OCI-LY3 (cell line): ENCODE measurements around the gene IGHMBP2.

Experiments
- H2AFZ ChIP-seq: fragments of 200-600, 300-600 bp; shearing (Covaris generic); 2 replicates; pipeline ENCODE4 v1.6.0; 2014; ENCODE audit warnings: antibody characterized with exemption, low read depth, low read length
- H3K27ac ChIP-seq: fragments of 200-600, 300-600 bp; sonication (generic); 2 replicates; pipeline ENCODE4 v1.5.1; 2014; ENCODE audit warnings: mild to moderate bottlenecking, low read length, moderate library complexity, mixed read lengths
- H3K27me3 ChIP-seq: fragments of 200-600, 300-600 bp; sonication (generic); 2 replicates; pipeline ENCODE4 v1.6.1; 2014; ENCODE audit warnings: low read depth, low read length, mixed read lengths
- H3K36me3 ChIP-seq: fragments of 200-600, 300-600 bp; sonication (generic); replicated peaks from 2 replicates; pipeline ENCODE3; 2014; ENCODE audit warnings: low read depth, low read length, mixed read lengths
- H3K4me1 ChIP-seq: fragments of 300-600, 200-600 bp; sonication (generic); 2 replicates; pipeline ENCODE4 v1.6.1; 2014; ENCODE audit warnings: low read length, mixed read lengths
- H3K4me2 ChIP-seq: fragments of 200-600, 300-600 bp; sonication (generic); 2 replicates; pipeline ENCODE4 v1.6.1; 2014; ENCODE audit warnings: low read length, mixed read lengths
- H3K4me3 ChIP-seq: fragments of 300-600, 200-600 bp; sonication (generic); 2 replicates; pipeline ENCODE4 v1.5.1; 2014; ENCODE audit warnings: antibody characterized with exemption, mild to moderate bottlenecking, low read length, moderate library complexity
- H3K79me2 ChIP-seq: fragments of 300-600, 200-600 bp; shearing (Covaris generic); 2 replicates; pipeline ENCODE4 v1.6.1; 2014; ENCODE audit warnings: mild to moderate bottlenecking, low read length, mixed read lengths
- H3K9ac ChIP-seq: fragments of 300-600, 200-600 bp; shearing (Covaris generic); 2 replicates; pipeline ENCODE4 v1.6.0; 2014; ENCODE audit warnings: mild to moderate bottlenecking, low read length, moderate library complexity
- H3K9me3 ChIP-seq: fragments of 200-600, 300-600 bp; shearing (Covaris generic); 2 replicates; pipeline ENCODE4 v1.6.1; 2014; ENCODE audit warnings: low read length, mixed read lengths; ENCODE audit not compliant: insufficient read depth
- H4K20me1 ChIP-seq: fragments of 200-600, 300-600 bp; sonication (generic); 2 replicates; pipeline ENCODE4 v1.6.1; 2016; ENCODE audit warnings: low read length, mixed read lengths; ENCODE audit not compliant: insufficient read depth
- CTCF ChIP-seq: fragments of 200-600, 300-600 bp; sonication (generic); IDR thresholded peaks from 2 replicates; pipeline ENCODE4 v1.5.1; 2014; ENCODE audit warnings: antibody characterized with exemption, low read length, low read depth
- EZH2phosphoT487 ChIP-seq: fragments of 200-600 bp; shearing (Covaris generic); IDR thresholded peaks from 2 replicates; pipeline ENCODE4 v1.6.1; 2018; ENCODE audit warnings: antibody characterized with exemption, mixed run types, low read depth

IGHMBP2 gene

GRCh38 chr11:68891351-68891948, 12.2 kb upstream of the IGHMBP2 start:
- Histone ChIP-seq H3K79me2 (no peaks in the 10 kb centered on the region), H3K36me3 (peaks cover 47% of the 10 kb centered on the region), H4K20me1 (peaks cover 4% of the 10 kb centered on the region; the same call in 1 of the 2 replicates), H3K9ac (no peak overlapping the region), H3K27ac (no peak overlapping the region), H3K4me3 (no peak overlapping the region), H3K27me3 (no peaks in the 10 kb centered on the region), H3K9me3 (no peaks in the 10 kb centered on the region), H3K4me1 (no peaks in the 10 kb centered on the region), H3K4me2 (no peak overlapping the region), H2AFZ (no peak overlapping the region)
- TF ChIP-seq EZH2phosphoT487 (no peak), CTCF (no peak)

- Histone ChIP-seq H3K4me2 (no peak overlapping the region), H4K20me1 (peaks cover 4% of the 10 kb centered on the region; the same call in 1 of the 2 replicates), H3K27ac (no peak overlapping the region), H3K79me2 (no peaks in the 10 kb centered on the region), H2AFZ (no peak overlapping the region), H3K27me3 (no peaks in the 10 kb centered on the region), H3K4me3 (no peak overlapping the region), H3K4me1 (no peaks in the 10 kb centered on the region), H3K36me3 (peaks cover 58% of the 10 kb centered on the region), H3K9me3 (no peaks in the 10 kb centered on the region), H3K9ac (no peak overlapping the region)
- TF ChIP-seq EZH2phosphoT487 (no peak), CTCF (no peak)
These were observed 11.1 kb upstream of the IGHMBP2 start for GRCh38 chr11:68892576-68892975.

- peaks cover 66% of the 10 kb centered on the region for H3K36me3 ChIP-seq
- no peak overlapping the region for H2AFZ ChIP-seq
These were observed 10.4 kb upstream of the IGHMBP2 start for GRCh38 chr11:68893282-68893681.

More at GRCh38 chr11:68893282-68893681, 10.4 kb upstream of the IGHMBP2 start:
- H4K20me1 ChIP-seq: peaks cover 4% of the 10 kb centered on the region; the same call in 1 of the 2 replicates
- H3K27me3 ChIP-seq: no peaks in the 10 kb centered on the region
- H3K27ac ChIP-seq: no peak overlapping the region
- no peaks in the 10 kb centered on the region for H3K9me3 ChIP-seq
- TF ChIP-seq CTCF (no peak), EZH2phosphoT487 (no peak)
- H3K9ac ChIP-seq: no peak overlapping the region
- H3K4me3 ChIP-seq: no peak overlapping the region
- H3K4me2 ChIP-seq: no peak overlapping the region
- no peaks in the 10 kb centered on the region for H3K79me2 ChIP-seq
- no peaks in the 10 kb centered on the region for H3K4me1 ChIP-seq
